Ishikawa (cell line): Measurements from ENCODE around the gene UVSSA.

Experiments
- CEBPB ChIP-seq: IDR thresholded peaks from 2 replicates; pipeline ENCODE4 v1.6.1; 2012
- TF ChIP-seq, protein P1 (sequence below): IDR thresholded peaks from 2 replicates; pipeline ENCODE4 v1.6.1; 2012
- TF ChIP-seq, protein P2 (sequence below): IDR thresholded peaks from 2 replicates; pipeline ENCODE4 v1.6.1; 2012; ENCODE audit warnings: low read depth, mild to moderate bottlenecking

DNA sequence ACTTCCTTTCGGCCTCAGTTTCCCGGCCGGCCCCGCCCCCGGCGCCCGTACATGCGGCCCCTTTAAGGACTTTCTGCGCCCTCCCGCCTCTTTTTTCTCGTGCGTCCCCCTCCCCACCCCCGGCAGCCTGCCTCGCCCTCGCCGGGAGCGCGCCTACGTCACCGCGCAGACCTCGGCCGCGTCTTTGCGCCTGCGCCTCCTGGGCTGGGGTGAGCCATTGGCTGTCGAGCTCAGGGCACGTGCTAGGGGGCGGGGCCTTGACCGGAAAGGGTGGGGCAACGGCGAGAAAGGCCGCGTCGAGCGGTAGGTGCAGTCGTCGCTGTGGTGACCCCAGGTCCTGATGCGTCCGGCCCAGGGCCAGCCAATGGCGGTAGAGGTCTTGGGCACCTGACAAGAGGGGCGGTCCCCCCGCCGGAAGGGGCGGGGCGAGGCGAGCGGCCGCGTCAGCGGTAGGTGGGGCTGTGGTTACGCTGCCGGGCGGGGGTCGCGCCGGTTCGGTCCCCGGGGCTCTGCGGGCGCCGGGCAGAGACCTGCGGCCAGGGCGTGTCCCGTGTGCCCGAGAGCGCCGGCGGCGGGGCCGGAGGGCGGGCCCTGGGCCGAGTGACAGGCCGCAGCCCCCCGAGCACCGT is at the start of gene UVSSA:
- TF ChIP-seq, protein P1, sequence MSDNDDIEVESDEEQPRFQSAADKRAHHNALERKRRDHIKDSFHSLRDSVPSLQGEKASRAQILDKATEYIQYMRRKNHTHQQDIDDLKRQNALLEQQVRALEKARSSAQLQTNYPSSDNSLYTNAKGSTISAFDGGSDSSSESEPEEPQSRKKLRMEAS: no peak; the same call in 1 of the 2 replicates
- no peak for TF ChIP-seq CEBPB
- TF ChIP-seq, protein P2, sequence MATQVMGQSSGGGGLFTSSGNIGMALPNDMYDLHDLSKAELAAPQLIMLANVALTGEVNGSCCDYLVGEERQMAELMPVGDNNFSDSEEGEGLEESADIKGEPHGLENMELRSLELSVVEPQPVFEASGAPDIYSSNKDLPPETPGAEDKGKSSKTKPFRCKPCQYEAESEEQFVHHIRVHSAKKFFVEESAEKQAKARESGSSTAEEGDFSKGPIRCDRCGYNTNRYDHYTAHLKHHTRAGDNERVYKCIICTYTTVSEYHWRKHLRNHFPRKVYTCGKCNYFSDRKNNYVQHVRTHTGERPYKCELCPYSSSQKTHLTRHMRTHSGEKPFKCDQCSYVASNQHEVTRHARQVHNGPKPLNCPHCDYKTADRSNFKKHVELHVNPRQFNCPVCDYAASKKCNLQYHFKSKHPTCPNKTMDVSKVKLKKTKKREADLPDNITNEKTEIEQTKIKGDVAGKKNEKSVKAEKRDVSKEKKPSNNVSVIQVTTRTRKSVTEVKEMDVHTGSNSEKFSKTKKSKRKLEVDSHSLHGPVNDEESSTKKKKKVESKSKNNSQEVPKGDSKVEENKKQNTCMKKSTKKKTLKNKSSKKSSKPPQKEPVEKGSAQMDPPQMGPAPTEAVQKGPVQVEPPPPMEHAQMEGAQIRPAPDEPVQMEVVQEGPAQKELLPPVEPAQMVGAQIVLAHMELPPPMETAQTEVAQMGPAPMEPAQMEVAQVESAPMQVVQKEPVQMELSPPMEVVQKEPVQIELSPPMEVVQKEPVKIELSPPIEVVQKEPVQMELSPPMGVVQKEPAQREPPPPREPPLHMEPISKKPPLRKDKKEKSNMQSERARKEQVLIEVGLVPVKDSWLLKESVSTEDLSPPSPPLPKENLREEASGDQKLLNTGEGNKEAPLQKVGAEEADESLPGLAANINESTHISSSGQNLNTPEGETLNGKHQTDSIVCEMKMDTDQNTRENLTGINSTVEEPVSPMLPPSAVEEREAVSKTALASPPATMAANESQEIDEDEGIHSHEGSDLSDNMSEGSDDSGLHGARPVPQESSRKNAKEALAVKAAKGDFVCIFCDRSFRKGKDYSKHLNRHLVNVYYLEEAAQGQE: 0 out of 2 replicates have a peak, but pooled peaks have one; percentile 3
